Measurements from ENCODE around the gene GPN1. TPM values are rescaled to one million over a fixed set of nuclear protein-coding genes. Genes with fewer than 3 reads are reported as not detected.
A peak's percentile ranks its signal among the peaks of the same experiment; 100 is the strongest.

Gene GPN1
- total RNA-seq, 1 experiment from 2014 or later: 48.5 TPM

DNA sequence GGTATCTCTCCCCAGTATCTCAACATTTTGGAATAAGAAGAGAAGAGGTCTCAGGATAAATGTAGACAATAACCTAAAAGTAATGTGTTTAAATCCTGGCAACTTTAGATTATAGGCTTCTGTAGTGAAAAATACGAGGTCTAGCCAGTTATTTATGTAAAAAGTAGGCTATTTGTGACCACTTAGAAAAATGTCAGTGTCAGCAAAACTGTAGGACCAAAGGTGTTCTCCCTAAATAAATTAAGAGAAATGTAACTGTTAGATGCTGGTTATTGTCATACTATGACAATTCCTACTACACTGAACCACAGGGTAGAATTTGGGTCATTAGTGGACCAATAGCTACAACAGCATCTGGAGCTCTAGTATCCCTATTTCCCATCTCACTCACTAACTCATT lies 32.5 kb downstream of the GPN1 start:
- Histone ChIP-seq H3K23ac (ENCODE audit: insufficient read length, low read depth, low read length) (no peak overlapping the region), H4K91ac (ENCODE audit: insufficient read length, low read depth, low read length) (no peak overlapping the region), H3K4me2 (ENCODE audit: insufficient read depth, insufficient read length, low read length) (no peak overlapping the region), H3K9ac (ENCODE audit: extremely low read depth, insufficient read length, low read length) (no peak overlapping the region), H3K14ac (ENCODE audit: insufficient read depth, low read length) (no peak overlapping the region), H4K20me1 (ENCODE audit: control insufficient read depth, insufficient read depth, insufficient read length) (peaks cover 3% of the 10 kb centered on the region), H3K18ac (ENCODE audit: insufficient read length, low read depth, low read length) (no peak overlapping the region), H3K79me1 (ENCODE audit: insufficient read depth, low read depth, low read length, poor library complexity, severe bottlenecking) (peaks cover 8% of the 10 kb centered on the region), H3K4me1 (ENCODE audit: insufficient read depth, low read length) (no peaks in the 10 kb centered on the region; the same call in 1 of the 2 replicates), H4K8ac (replicated peaks; ENCODE audit: insufficient read length, low read depth, low read length) (no peak overlapping the region), H2BK120ac (ENCODE audit: low read depth, low read length, poor library complexity, severe bottlenecking) (no peak overlapping the region), H3K9me3 (ENCODE audit: control insufficient read depth, low read depth, low read length) (no peaks in the 10 kb centered on the region), H2BK12ac (ENCODE audit: insufficient read length, low read depth, low read length) (no peak overlapping the region), H2BK5ac (ENCODE audit: insufficient read length, low read length) (no peak overlapping the region), H3K79me2 (ENCODE audit: insufficient read depth, low read length) (0 out of 2 replicates have a peak, but pooled peaks cover 2% of the 10 kb centered on the region), H3K27me3 (ENCODE audit: insufficient read depth, low read length) (no peaks in the 10 kb centered on the region), H3K23me2 (ENCODE audit: insufficient read length, low read depth, low read length, poor library complexity, severe bottlenecking) (peaks cover 12% of the 10 kb centered on the region), H3K4ac (ENCODE audit: low read depth, low read length) (no peak overlapping the region), H3T11ph (ENCODE audit: low read length) (no peak overlapping the region), H2AK5ac (ENCODE audit: insufficient read length, low read length) (no peak overlapping the region), H2BK15ac (ENCODE audit: low read depth, low read length) (no peak overlapping the region), H4K5ac (ENCODE audit: insufficient read length, low read depth, low read length) (no peak overlapping the region), H3K27ac (ENCODE audit: insufficient read length, low read depth, low read length) (no peak overlapping the region), H3K56ac (ENCODE audit: insufficient read length, low read depth, low read length) (no peak overlapping the region), H2AFZ (ENCODE audit: low read length) (no peak overlapping the region), H2BK20ac (ENCODE audit: low read depth, low read length, poor library complexity, severe bottlenecking) (no peak overlapping the region)
- TF ChIP-seq, protein P1, sequence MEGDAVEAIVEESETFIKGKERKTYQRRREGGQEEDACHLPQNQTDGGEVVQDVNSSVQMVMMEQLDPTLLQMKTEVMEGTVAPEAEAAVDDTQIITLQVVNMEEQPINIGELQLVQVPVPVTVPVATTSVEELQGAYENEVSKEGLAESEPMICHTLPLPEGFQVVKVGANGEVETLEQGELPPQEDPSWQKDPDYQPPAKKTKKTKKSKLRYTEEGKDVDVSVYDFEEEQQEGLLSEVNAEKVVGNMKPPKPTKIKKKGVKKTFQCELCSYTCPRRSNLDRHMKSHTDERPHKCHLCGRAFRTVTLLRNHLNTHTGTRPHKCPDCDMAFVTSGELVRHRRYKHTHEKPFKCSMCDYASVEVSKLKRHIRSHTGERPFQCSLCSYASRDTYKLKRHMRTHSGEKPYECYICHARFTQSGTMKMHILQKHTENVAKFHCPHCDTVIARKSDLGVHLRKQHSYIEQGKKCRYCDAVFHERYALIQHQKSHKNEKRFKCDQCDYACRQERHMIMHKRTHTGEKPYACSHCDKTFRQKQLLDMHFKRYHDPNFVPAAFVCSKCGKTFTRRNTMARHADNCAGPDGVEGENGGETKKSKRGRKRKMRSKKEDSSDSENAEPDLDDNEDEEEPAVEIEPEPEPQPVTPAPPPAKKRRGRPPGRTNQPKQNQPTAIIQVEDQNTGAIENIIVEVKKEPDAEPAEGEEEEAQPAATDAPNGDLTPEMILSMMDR (conservative IDR thresholded peaks at IDR 0.05): no peak
- Mint-ChIP-seq H3K4me1 (peaks cover 9 to 18% of the 10 kb centered on the region in 2 experiments), H3K4me3 (peak overlapping the region in 1 of 2 experiments; percentile 97; a peak in 2 of 5 replicates), H3K27ac (no peak overlapping the region), H3K9me3 (no peaks in the 10 kb centered on the region), H3K27me3 (ENCODE audit: low read depth) (no peaks in the 10 kb centered on the region), H3K36me3 (ENCODE audit: insufficient read depth in 1 of 3, low read depth in 3 of 3) (peaks cover 19 to 45% (median 40%) of the 10 kb centered on the region in 3 experiments; a peak in 6 of 7 replicates)
- WGBS (ENCODE audit: extremely low coverage, insufficient read length, low lambda C conversion rate): no CpG with 5 or more reads among the region's 1 CpG
- no peak for DNase-seq
